CD4-positive, alpha-beta memory T cell (primary cell): ENCODE measurements around the gene MTOR. TPM values are rescaled to one million over a fixed set of nuclear protein-coding genes. Genes with fewer than 3 reads are reported as not detected.
A peak's percentile ranks its signal among the peaks of the same experiment; 100 is the strongest.
"Not testable (repeated sequence)": the region's sequence is repeated elsewhere in the genome, so short reads cannot be mapped to it uniquely, and the experiment has no call there.

ENCODE experiments used
- CTCF ChIA-PET: fragments of 350-600 bp; sonication (Branson Sonifier 250); formaldehyde crosslinking; loops from one replicate; lab custom pipeline; 2021; ENCODE audit warnings: inconsistent platforms; ENCODE audit not compliant: partially characterized antibody; lab: Charles Lee
- POLR2A ChIA-PET: fragments of 350-600 bp; sonication (Branson Sonifier 250); formaldehyde crosslinking; loops from one replicate; lab custom pipeline; 2021; ENCODE audit not compliant: partially characterized antibody; lab: Charles Lee
- DNase-seq, 5 donors: peaks; one replicate each; pipeline versions ENCODE4 v3.0.0 to v3.0.0-alpha.2; 2020 to 2022; ENCODE audit warnings: mixed read lengths in 1 of 5
- H3K27ac ChIP-seq: one replicate; pipeline ENCODE4 v1.7.0; 2013; ENCODE audit warnings: low read depth, low read length
- H3K27me3 ChIP-seq: 2 replicates; pipeline ENCODE4 v1.7.0; 2013; ENCODE audit warnings: mild to moderate bottlenecking, low read length, moderate library complexity; ENCODE audit not compliant: insufficient read depth
- H3K36me3 ChIP-seq: 2 replicates; pipeline ENCODE4 v1.7.0; 2013; ENCODE audit warnings: mild to moderate bottlenecking, low read length, moderate library complexity; ENCODE audit not compliant: insufficient read depth
- H3K4me1 ChIP-seq: 2 replicates; pipeline ENCODE4 v1.7.0; 2013; ENCODE audit warnings: mild to moderate bottlenecking, low read length, moderate library complexity; ENCODE audit not compliant: insufficient read depth
- H3K4me3 ChIP-seq, 2 donors: one replicate each; pipeline ENCODE4 v1.7.0; 2013; ENCODE audit warnings: low read length in 2 of 2, mild to moderate bottlenecking in 1 of 2
- H3K9me3 ChIP-seq, 2 donors: one replicate each; pipeline ENCODE4 v1.7.0; 2013; ENCODE audit warnings: low read length in 2 of 2, control low read depth in 1 of 2; ENCODE audit not compliant: control insufficient read depth in 1 of 2
- H3K27ac Mint-ChIP-seq, 7 donors: one replicate each; pipeline ENCODE4 v1.8.0; 2020 to 2021; ENCODE audit warnings: mixed read lengths in 7 of 7, mild to moderate bottlenecking in 6 of 7, inconsistent platforms in 3 of 7, moderate library complexity in 3 of 7
- H3K27me3 Mint-ChIP-seq, 2 donors: one replicate each; pipeline ENCODE4 v1.8.0; 2020 to 2021; ENCODE audit warnings: mixed read lengths in 2 of 2
- H3K36me3 Mint-ChIP-seq, 2 donors: one replicate each; pipeline ENCODE4 v1.8.0; 2020 to 2021; ENCODE audit warnings: mixed read lengths in 2 of 2, inconsistent platforms in 1 of 2, mild to moderate bottlenecking in 1 of 2
- H3K4me1 Mint-ChIP-seq, 4 donors: one replicate each; pipeline ENCODE4 v1.8.0; 2020 to 2021; ENCODE audit warnings: mixed read lengths in 4 of 4, mild to moderate bottlenecking in 1 of 4
- H3K4me3 Mint-ChIP-seq, 8 donors: one replicate each; pipeline ENCODE4 v1.8.0; 2020 to 2021; ENCODE audit warnings: mixed read lengths in 8 of 8, mild to moderate bottlenecking in 7 of 8, moderate library complexity in 6 of 8, inconsistent platforms in 3 of 8
- H3K9me3 Mint-ChIP-seq, 8 donors: one replicate each; pipeline ENCODE4 v1.8.0; 2020 to 2021; ENCODE audit warnings: mixed read lengths in 8 of 8, mild to moderate bottlenecking in 5 of 8, inconsistent platforms in 3 of 8, moderate library complexity in 1 of 8
- intact Hi-C: fragments of 100-400 bp; cut with micrococcal nuclease; formaldehyde crosslinking; loops from one replicate; pipeline ENCODE4 v1.15.1; 2023
- polyA plus RNA-seq, 2 donors: library from polyadenylated mRNA; unstranded; fragments of 300-500 nt; fragmentation: Illumina TruSeq; gene quantifications; one replicate each; pipeline ENCODE4 v1.2.3, GENCODE V29; 2021
- total RNA-seq, 2 experiments: library from RNA; stranded (reverse); gene quantifications; one replicate each; pipeline ENCODE4 v1.2.3, GENCODE V29; 2021

Gene MTOR
- total and polyA plus RNA-seq, 4 experiments from 2014 or later: 3.4 to 46.8 (median 25.2) TPM

DNA sequence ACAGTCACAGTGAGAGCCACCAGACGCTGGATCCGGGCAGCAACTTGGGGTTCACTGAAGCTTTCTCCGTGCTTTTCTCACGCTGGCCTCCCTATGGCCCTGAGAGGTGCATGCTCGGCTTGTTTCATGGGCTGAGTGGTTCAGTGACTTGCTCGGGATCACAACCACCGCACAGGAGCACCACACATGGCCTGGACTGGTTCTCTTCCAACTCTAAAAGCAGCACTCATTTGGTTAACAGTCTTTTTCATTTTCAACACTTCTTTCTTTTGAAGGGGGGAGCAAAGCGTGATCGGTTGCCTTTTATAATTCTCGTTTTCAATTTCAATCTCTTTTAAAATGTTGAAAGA lies 36.8 kb upstream of the MTOR start:
- DNase-seq: no peak
- ChIA-PET POLR2A (interaction anchor here (1.4 kb wide), 1 partner anchor 37 kb away, joined by 3 read pairs; the partner anchor contains the start of gene MTOR), CTCF (no interaction called here)
- H3K27me3 ChIP-seq: no peaks in the 10 kb centered on the region
- H3K27ac ChIP-seq: no peak overlapping the region
- Mint-ChIP-seq H3K9me3 (no peaks in the 10 kb centered on the region), H3K27me3 (no peaks in the 10 kb centered on the region), H3K27ac (peak overlapping the region in 6 of 7 donors; percentile 5 to 90 (median 78)), H3K4me3 (peak overlapping the region in 4 of 8 donors; percentile 5 to 59 (median 22)), H3K4me1 (peaks cover 17 to 27% (median 24%) of the 10 kb centered on the region in 4 donors), H3K36me3 (peaks cover 9 to 19% of the 10 kb centered on the region in 2 donors)
- intact Hi-C loops: no loop called here
- H3K9me3 ChIP-seq: no peaks in the 10 kb centered on the region
- peaks cover 27% of the 10 kb centered on the region for H3K4me1 ChIP-seq
- peaks cover 10% of the 10 kb centered on the region for H3K36me3 ChIP-seq
- no peak overlapping the region for H3K4me3 ChIP-seq

DNA sequence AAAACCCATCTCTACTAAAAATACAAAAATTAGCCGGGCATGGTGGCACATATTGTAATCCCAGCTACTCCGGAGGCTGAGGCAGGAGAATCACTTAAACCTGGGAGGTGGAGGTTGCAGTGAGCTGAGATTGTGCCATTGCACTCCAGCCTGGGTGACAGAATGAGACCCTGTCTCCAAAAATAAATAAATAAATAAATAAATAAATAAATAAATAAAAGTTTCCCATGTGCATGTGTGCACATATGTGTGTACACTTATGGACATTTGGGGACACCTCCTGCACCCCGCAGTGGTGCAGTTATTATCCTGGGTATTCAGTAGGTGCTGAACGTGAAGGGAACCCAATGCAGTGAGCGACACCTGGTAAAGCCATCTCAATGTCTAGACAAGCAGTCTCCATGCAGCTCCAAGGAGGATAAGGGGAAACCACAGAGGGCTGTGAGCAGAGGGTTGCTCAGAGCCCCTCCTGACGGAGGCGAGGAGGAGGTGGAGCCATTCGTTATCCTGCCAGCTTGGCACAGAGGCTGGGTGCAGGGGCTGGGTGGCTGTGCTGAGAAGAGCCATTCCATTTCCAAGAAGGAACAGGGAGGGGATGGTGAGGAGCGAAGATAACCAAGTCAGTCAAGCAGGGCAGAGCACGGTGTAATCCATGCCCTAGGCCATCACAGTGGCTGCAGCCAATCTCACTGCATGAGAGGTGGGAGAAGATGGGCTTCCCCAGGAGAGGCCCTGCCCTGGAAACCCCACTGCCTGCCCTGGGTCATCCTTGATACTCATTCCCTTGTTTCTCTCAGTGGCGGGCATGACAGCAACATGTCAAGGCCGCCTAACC lies 36.3 kb upstream of the MTOR start:
- Mint-ChIP-seq H3K4me1 (peaks cover 17 to 28% (median 27%) of the 10 kb centered on the region in 4 donors), H3K27me3 (no peaks in the 10 kb centered on the region), H3K4me3 (peak overlapping the region in 2 of 8 donors; percentile 5 to 59), H3K9me3 (no peaks in the 10 kb centered on the region), H3K36me3 (peaks cover 9 to 21% of the 10 kb centered on the region in 2 donors), H3K27ac (peak overlapping the region in 3 of 7 donors; percentile 61 to 77 (median 74))
- Histone ChIP-seq H3K4me1 (peaks cover 27% of the 10 kb centered on the region), H3K4me3 (no peak overlapping the region), H3K27me3 (no peaks in the 10 kb centered on the region), H3K27ac (no peak overlapping the region), H3K9me3 (no peaks in the 10 kb centered on the region), H3K36me3 (peaks cover 10% of the 10 kb centered on the region)
- intact Hi-C loops: no loop called here
- DNase-seq: no peak
- ChIA-PET CTCF (no interaction called here), POLR2A (interaction anchor here (1.4 kb wide), 1 partner anchor 36 kb away, joined by 3 read pairs; the partner anchor contains the start of gene MTOR)

DNA sequence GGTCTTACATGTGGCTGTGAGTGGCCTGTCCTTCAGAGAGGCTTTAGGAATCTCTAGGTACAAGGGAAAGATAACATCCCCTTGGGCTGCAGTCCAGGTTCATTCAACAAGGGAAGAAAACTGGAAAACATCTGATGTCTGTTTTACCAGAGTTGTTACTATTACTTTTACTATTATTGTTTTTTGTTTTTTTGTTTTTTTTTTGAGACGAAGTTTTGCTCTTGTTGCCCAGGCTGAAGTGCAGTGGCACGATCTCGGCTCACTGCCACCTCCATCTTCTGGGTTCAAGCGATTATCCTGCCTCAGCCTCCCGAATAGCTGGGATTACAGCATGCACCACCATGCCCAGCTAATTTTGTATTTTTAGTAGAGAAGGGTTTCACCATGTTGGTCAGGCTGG lies 35.4 kb upstream of the MTOR start:
- peaks cover 34% of the 10 kb centered on the region for H3K4me1 ChIP-seq
- DNase-seq, H3K27me3 ChIP-seq, H3K27me3 Mint-ChIP-seq, H3K36me3 ChIP-seq, intact Hi-C loops, H3K27ac ChIP-seq, H3K9me3 Mint-ChIP-seq, CTCF ChIA-PET, H3K4me3 Mint-ChIP-seq, H3K9me3 ChIP-seq, H3K4me3 ChIP-seq: not testable (repeated sequence)
- peak overlapping the region in 1 of 7 donors; percentile 75 for H3K27ac Mint-ChIP-seq
- H3K4me1 Mint-ChIP-seq: peaks cover 20 to 35% (median 33%) of the 10 kb centered on the region in 4 donors
- peaks cover 9 to 27% of the 10 kb centered on the region in 2 donors for H3K36me3 Mint-ChIP-seq
- POLR2A ChIA-PET: interaction anchor here (1.4 kb wide), 1 partner anchor 35 kb away, joined by 3 read pairs; the partner anchor contains the start of gene MTOR

DNA sequence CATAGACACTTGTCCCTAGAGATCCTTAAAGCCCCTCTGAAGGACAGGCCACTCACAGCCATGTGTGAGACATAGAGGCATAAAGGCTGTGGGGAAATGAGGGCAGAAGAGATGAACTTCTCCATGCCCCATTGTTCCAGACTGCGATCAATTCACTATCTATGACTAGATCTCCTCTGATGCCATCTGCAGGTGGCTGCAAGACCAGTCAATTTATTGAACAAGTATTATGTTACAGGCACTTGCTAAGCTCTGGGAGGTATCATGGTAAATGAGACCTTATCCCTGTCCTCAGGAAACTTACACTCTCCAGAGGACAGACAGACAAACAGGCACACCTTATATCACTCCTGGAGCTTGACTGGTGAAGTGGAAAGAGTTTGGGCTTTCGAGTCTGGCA lies 33.6 kb upstream of the MTOR start:
- H3K4me1 Mint-ChIP-seq: peaks cover 31 to 54% (median 49%) of the 10 kb centered on the region in 4 donors
- no peaks in the 10 kb centered on the region for H3K9me3 Mint-ChIP-seq
- Histone ChIP-seq H3K27ac (no peak overlapping the region), H3K27me3 (no peaks in the 10 kb centered on the region), H3K4me3 (no peak overlapping the region), H3K9me3 (no peaks in the 10 kb centered on the region), H3K4me1 (peaks cover 52% of the 10 kb centered on the region), H3K36me3 (peaks cover 10% of the 10 kb centered on the region)
- DNase-seq: peak in 1 of 5 donors; percentile 28
- H3K27me3 Mint-ChIP-seq: no peaks in the 10 kb centered on the region
- intact Hi-C loops: loop anchor here (1.0 kb wide), 1 partner anchor 55 kb away; no protein-coding TSS in a partner anchor
- H3K36me3 Mint-ChIP-seq: peaks cover 14 to 34% of the 10 kb centered on the region in 2 donors
- CTCF ChIA-PET: interaction anchor here (1.0 to 2.7 kb wide), 7 partner anchors 12 to 59 kb away, joined by 3 to 25 read pairs (median 6); partner anchors contain the start of gene MTOR
- peak overlapping the region; percentile 68 to 93 (median 84) for H3K27ac Mint-ChIP-seq
- POLR2A ChIA-PET: interaction anchor here (0.6 to 2.2 kb wide), 4 partner anchors 23 to 54 kb away, joined by 3 to 13 read pairs (median 5); partner anchors contain the start of genes MTOR and UBIAD1
- peak overlapping the region in 1 of 8 donors; percentile 29 for H3K4me3 Mint-ChIP-seq

DNA sequence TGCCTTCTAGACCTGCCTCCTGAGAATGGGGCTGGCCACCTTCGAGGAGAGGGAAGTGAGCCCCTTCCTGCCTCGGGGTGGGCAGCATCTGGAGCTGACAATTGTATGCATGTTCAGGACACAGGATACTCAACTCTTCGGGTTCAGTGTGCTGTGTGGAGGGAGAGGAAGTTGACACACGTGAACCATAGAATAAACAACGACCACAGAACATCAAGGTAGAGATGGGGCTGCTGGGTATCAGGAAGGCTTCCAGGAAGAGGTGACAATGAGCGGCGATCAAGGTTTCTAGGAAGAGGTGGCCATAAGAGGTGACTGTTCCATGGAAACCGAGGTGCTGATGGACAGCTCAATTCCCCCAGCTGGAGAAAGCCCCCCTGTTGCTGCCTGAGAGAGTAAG lies 32.6 kb upstream of the MTOR start:
- Histone ChIP-seq H3K4me3 (no peak overlapping the region), H3K27me3 (no peaks in the 10 kb centered on the region), H3K4me1 (peaks cover 53% of the 10 kb centered on the region), H3K36me3 (peaks cover 12% of the 10 kb centered on the region), H3K9me3 (no peaks in the 10 kb centered on the region), H3K27ac (peak overlapping the region; percentile 2)
- Mint-ChIP-seq H3K4me1 (peaks cover 36 to 62% (median 56%) of the 10 kb centered on the region in 4 donors), H3K36me3 (peaks cover 16 to 40% of the 10 kb centered on the region in 2 donors), H3K9me3 (no peaks in the 10 kb centered on the region), H3K27ac (peak overlapping the region; percentile 80 to 94 (median 90)), H3K27me3 (no peaks in the 10 kb centered on the region), H3K4me3 (peak overlapping the region in 6 of 8 donors; percentile 0 to 80 (median 68))
- no peak for DNase-seq
- intact Hi-C loops: no loop called here
- CTCF ChIA-PET: interaction anchor here (1.1 to 2.7 kb wide), 6 partner anchors 9 to 257 kb away, joined by 3 to 25 read pairs (median 6); partner anchors contain the start of gene MTOR
- POLR2A ChIA-PET: interaction anchor here (1.3 to 2.2 kb wide), 2 partner anchors 22 to 33 kb away, joined by 5 to 13 read pairs; partner anchors contain the start of genes MTOR and UBIAD1

DNA sequence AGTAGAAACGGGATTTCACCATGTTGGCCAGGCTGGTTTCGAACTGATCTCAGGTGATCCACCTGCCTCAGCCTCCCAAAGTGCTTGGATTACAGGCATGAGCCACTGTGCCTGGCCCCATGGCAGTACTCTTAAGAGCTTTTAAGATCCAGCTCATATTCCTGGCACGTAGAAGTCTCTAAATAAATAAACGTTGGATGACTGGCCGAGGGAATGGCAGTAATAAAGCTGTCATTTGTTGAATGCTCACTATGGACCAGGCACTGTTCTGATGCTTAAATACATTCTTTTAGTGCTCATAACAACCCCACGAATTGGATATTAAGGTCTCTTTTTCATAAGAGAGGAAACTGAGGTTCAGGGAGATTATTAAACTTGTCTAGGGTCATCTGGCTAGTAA lies 31.5 kb upstream of the MTOR start:
- peak overlapping the region in 5 of 7 donors; percentile 11 to 66 (median 31) for H3K27ac Mint-ChIP-seq
- POLR2A ChIA-PET: no interaction called here
- H3K4me3 ChIP-seq: no peak overlapping the region
- H3K27me3 Mint-ChIP-seq: no peaks in the 10 kb centered on the region
- H3K36me3 ChIP-seq: peaks cover 17% of the 10 kb centered on the region
- H3K27me3 ChIP-seq: no peaks in the 10 kb centered on the region
- peaks cover 34 to 60% (median 53%) of the 10 kb centered on the region in 4 donors for H3K4me1 Mint-ChIP-seq
- intact Hi-C loops: no loop called here
- H3K27ac ChIP-seq: no peak overlapping the region
- CTCF ChIA-PET: interaction anchor here (1.2 to 1.8 kb wide), 3 partner anchors 8 to 52 kb away, joined by 4 to 7 read pairs (median 5); no protein-coding TSS in a partner anchor
- no peaks in the 10 kb centered on the region for H3K9me3 Mint-ChIP-seq
- peaks cover 22 to 45% of the 10 kb centered on the region in 2 donors for H3K36me3 Mint-ChIP-seq
- DNase-seq: no peak
- H3K4me3 Mint-ChIP-seq: no peak overlapping the region
- H3K4me1 ChIP-seq: peaks cover 45% of the 10 kb centered on the region
- H3K9me3 ChIP-seq: no peaks in the 10 kb centered on the region
